ENCODE measurements around the gene EGLN2. TPM values are rescaled to one million over a fixed set of nuclear protein-coding genes. Genes with fewer than 3 reads are reported as not detected.
"Not testable (repeated sequence)": the region's sequence is repeated elsewhere in the genome, so short reads cannot be mapped to it uniquely, and the experiment has no call there.

The EGLN2 gene
- total and polyA plus RNA-seq, 2 of the 4 experiments (the other 2 are of a cell fraction) = 54.1 to 60.2 TPM

GRCh38 chr19:40768869-40769268 is 30.1 kb upstream of the EGLN2 start:
- DNase-seq (no peak), ATAC-seq (ENCODE audit: low read depth) (no peak)
- Histone ChIP-seq H3K14ac (replicated peaks; ENCODE audit: low read depth, low read length) (no peak overlapping the region), H4K91ac (ENCODE audit: insufficient read depth, low read depth, low read length) (no peak overlapping the region; the same call in 1 of the 2 replicates), H4K5ac (ENCODE audit: low read depth, low read length) (no peak overlapping the region), H3K18ac (ENCODE audit: low read depth, low read length) (no peak overlapping the region), H2BK20ac (ENCODE audit: low read depth, low read length) (no peak overlapping the region), H3K4me2 (ENCODE audit: low read depth, low read length) (no peak overlapping the region), H2BK5ac (ENCODE audit: low read depth, low read length, poor library complexity, severe bottlenecking) (no peak overlapping the region), H3K9me1 (ENCODE audit: insufficient read depth, low read length) (peaks cover 4% of the 10 kb centered on the region), H2AFZ (replicated peaks; ENCODE audit: low read length, poor library complexity) (no peak overlapping the region), H3K27me3 (ENCODE audit: control insufficient read depth, insufficient read depth, low read length) (no peaks in the 10 kb centered on the region), H3K27ac (ENCODE audit: insufficient read depth, low read length) (no peak overlapping the region), H4K8ac (ENCODE audit: low read depth in 2 of 2, low read length in 2 of 2) (no peak overlapping the region), H2AK5ac (ENCODE audit: low read depth, low read length) (no peak overlapping the region), H3K4ac (ENCODE audit: low read depth, low read length) (no peak overlapping the region), H2BK120ac (ENCODE audit: low read depth, low read length) (no peak overlapping the region), H2AK9ac (replicated peaks; ENCODE audit: low read depth, low read length, poor library complexity) (peak overlapping the region; percentile 65), H3K36me3 (ENCODE audit: control insufficient read depth, insufficient read depth, low read length) (peaks cover 27% of the 10 kb centered on the region), H3K9ac (ENCODE audit: low read depth, low read length) (no peak overlapping the region), H3K9me3 (ENCODE audit: control insufficient read depth, insufficient read depth, low read length) (peaks cover 2% of the 10 kb centered on the region; the same call in 1 of the 2 replicates), H3K79me1 (ENCODE audit: low read depth in 1 of 2, low read length in 2 of 2) (0 out of 4 replicates have a peak, but pooled peaks cover 2 to 5% of the 10 kb centered on the region in 2 experiments), H3K23ac (ENCODE audit: low read depth, low read length) (no peak overlapping the region), H4K20me1 (ENCODE audit: insufficient read depth, low read length) (no peaks in the 10 kb centered on the region; the same call in 1 of the 2 replicates), H3K4me3 (ENCODE audit: insufficient read depth, low read depth, low read length) (no peak overlapping the region), H3K56ac (ENCODE audit: extremely low read depth, insufficient read depth, low read length) (no peak overlapping the region), H2BK15ac (ENCODE audit: low read depth, low read length) (no peak overlapping the region), H3K4me1 (ENCODE audit: control insufficient read depth, insufficient read depth, low read length) (no peaks in the 10 kb centered on the region)
- BruUV-seq (replicated peaks) = no TSS peak
- CTCF ChIA-PET = no interaction called here
- TF ChIP-seq CTCF (conservative IDR thresholded peaks at IDR 0.05; ENCODE audit: low read depth, low read length) (no peak), NFE2L2 (IDR thresholded peaks at IDR 0.05; ENCODE audit: low read depth, low read length) (no peak), RCOR1 (IDR thresholded peaks at IDR 0.05; ENCODE audit: insufficient replicate concordance, low read length) (no peak)
- intact Hi-C loops (cut with micrococcal nuclease) = no loop called here
- in situ Hi-C loops (cut with MboI; ENCODE audit: low sequenced_read_pairs) = no loop called here
- dilution Hi-C loops (cut with HindIII; ENCODE audit: low sequenced_read_pairs, unreplicated experiment) = no loop called here
- POLR2A ChIA-PET (ENCODE audit: unreplicated experiment) = no interaction called here
- no CpG with 5 or more reads among the region's 5 CpGs for WGBS, 2 experiments (ENCODE audit: extremely low coverage in 2 of 2, insufficient read length in 1 of 2)

- 100% methylated on average over 1 of the region's 10 CpGs; no CpG with 5 or more reads in 1 of the 2 experiments for WGBS, 2 experiments (ENCODE audit: extremely low coverage in 2 of 2, insufficient read length in 1 of 2)
- H4K8ac ChIP-seq (ENCODE audit: low read depth in 2 of 2, low read length in 2 of 2); H3K9me3 ChIP-seq (ENCODE audit: control insufficient read depth, insufficient read depth, low read length); H3K36me3 ChIP-seq (ENCODE audit: control insufficient read depth, insufficient read depth, low read length); H2AFZ ChIP-seq (replicated peaks; ENCODE audit: low read length, poor library complexity); H3K9ac ChIP-seq (ENCODE audit: low read depth, low read length); ATAC-seq (ENCODE audit: low read depth); POLR2A ChIA-PET (ENCODE audit: unreplicated experiment); H3K9me1 ChIP-seq (ENCODE audit: insufficient read depth, low read length); H2AK9ac ChIP-seq (replicated peaks; ENCODE audit: low read depth, low read length, poor library complexity); H3K4me3 ChIP-seq (ENCODE audit: insufficient read depth, low read depth, low read length); in situ Hi-C loops (cut with MboI; ENCODE audit: low sequenced_read_pairs); H3K18ac ChIP-seq (ENCODE audit: low read depth, low read length); DNase-seq; H2BK120ac ChIP-seq (ENCODE audit: low read depth, low read length); H3K27ac ChIP-seq (ENCODE audit: insufficient read depth, low read length); H2BK5ac ChIP-seq (ENCODE audit: low read depth, low read length, poor library complexity, severe bottlenecking); BruUV-seq (replicated peaks); dilution Hi-C loops (cut with HindIII; ENCODE audit: low sequenced_read_pairs, unreplicated experiment); H4K5ac ChIP-seq (ENCODE audit: low read depth, low read length); H3K27me3 ChIP-seq (ENCODE audit: control insufficient read depth, insufficient read depth, low read length); H4K20me1 ChIP-seq (ENCODE audit: insufficient read depth, low read length); H3K4ac ChIP-seq (ENCODE audit: low read depth, low read length); H2BK15ac ChIP-seq (ENCODE audit: low read depth, low read length); H2BK20ac ChIP-seq (ENCODE audit: low read depth, low read length); H3K56ac ChIP-seq (ENCODE audit: extremely low read depth, insufficient read depth, low read length); H4K91ac ChIP-seq (ENCODE audit: insufficient read depth, low read depth, low read length); H3K23ac ChIP-seq (ENCODE audit: low read depth, low read length); H3K4me1 ChIP-seq (ENCODE audit: control insufficient read depth, insufficient read depth, low read length); H3K14ac ChIP-seq (replicated peaks; ENCODE audit: low read depth, low read length); H2AK5ac ChIP-seq (ENCODE audit: low read depth, low read length); intact Hi-C loops (cut with micrococcal nuclease); H3K79me1 ChIP-seq (ENCODE audit: low read depth in 1 of 2, low read length in 2 of 2); H3K4me2 ChIP-seq (ENCODE audit: low read depth, low read length): not testable (repeated sequence)
- CTCF ChIA-PET = interaction anchor here (0.6 kb wide), 1 partner anchor 45 kb away, joined by 3 read pairs; no protein-coding TSS in a partner anchor
These were observed 27.7 kb upstream of the EGLN2 start for GRCh38 chr19:40771101-40771862.
